NCI-H128 (cell line): ENCODE results near the gene CABLES1.

ENCODE experiments used
- DNase-seq: peaks from one replicate; lab custom pipeline; 2025; ENCODE audit not compliant: unreplicated experiment; lab: John Stamatoyannopoulos, UW

CABLES1 gene

DNA sequence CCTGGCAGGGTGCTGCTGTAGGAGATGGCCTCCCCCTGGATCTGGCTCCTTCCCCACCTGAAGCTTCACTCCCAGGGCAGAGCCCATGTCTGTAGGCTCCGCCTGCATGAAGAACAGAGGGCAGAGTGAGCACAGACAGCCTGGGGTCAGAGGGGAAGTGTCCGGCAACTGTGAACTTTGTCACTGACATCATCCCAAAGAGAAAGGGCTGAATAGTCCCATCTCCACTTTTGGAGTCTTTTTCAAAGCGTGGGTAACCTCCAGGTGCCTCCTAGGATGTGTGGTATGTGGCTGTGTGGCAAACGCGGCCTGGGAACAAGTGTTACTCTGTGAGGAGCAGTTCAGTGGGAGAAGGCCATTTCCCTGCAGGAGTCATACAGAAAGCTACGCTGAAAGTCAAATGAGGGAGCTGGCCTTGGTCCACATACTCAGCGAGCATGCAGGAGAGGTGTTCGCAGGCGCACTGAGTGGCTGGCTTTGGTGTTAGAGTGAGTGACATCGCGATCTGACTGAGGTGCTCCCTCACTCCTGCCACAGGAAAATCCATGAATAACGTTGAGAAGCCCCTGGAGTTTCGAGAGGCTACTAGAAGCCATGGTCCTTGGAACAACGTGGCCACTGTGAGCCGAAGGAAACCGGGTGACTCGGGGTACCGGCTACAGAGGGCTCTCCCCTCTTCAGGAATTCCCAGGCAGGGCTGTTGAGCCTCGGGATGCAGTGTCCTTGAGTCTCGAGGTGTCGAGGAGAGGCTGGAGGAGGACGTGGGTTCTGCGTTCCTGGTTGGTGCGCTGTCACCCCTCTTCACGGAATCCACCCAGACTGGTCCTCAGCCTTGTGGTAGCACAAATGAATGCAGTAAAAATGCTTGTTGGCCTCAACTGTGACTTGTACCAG is 54.7 kb downstream of the CABLES1 start:
- DNase-seq, result no peak

DNA sequence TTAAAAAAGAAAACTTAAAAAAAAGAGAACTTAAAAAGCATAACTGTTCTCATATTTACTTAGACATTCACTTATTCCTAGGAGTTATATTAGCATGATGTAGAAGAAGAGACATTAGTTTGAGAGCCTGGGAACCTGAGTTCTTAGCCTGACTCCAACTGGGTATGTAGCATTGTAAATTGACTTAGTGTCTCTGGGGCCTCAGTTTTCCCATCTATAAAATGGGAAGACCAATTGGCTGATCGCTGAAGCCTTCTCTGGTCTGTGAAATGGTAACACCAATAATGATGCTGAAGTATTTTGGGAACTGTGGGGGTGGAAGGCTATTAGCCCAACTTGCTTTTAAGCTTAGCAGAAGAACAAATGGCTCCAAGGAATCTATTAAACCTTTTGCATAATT is 55.9 kb downstream of the CABLES1 start:
- no peak for DNase-seq

DNA sequence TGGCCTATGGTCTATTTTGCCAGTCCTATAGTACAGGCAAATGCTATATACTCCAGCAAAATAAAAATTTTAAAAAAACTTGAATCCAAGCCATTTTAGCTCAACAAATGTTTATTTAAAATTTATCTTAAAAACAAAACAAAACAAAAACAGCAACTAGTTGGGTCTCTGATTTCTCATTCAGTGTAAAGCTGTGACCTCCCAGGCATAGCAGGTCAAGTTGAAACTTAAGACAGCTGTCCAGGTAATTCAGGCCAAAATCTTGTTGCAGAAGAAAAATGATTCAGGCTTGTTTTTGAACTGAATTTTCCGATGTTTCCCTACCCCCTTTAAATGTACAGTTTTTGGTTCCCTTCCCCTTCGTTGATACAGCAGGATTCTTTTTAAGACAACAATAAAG is 58.5 kb downstream of the CABLES1 start:
- DNase-seq, result no peak

DNA sequence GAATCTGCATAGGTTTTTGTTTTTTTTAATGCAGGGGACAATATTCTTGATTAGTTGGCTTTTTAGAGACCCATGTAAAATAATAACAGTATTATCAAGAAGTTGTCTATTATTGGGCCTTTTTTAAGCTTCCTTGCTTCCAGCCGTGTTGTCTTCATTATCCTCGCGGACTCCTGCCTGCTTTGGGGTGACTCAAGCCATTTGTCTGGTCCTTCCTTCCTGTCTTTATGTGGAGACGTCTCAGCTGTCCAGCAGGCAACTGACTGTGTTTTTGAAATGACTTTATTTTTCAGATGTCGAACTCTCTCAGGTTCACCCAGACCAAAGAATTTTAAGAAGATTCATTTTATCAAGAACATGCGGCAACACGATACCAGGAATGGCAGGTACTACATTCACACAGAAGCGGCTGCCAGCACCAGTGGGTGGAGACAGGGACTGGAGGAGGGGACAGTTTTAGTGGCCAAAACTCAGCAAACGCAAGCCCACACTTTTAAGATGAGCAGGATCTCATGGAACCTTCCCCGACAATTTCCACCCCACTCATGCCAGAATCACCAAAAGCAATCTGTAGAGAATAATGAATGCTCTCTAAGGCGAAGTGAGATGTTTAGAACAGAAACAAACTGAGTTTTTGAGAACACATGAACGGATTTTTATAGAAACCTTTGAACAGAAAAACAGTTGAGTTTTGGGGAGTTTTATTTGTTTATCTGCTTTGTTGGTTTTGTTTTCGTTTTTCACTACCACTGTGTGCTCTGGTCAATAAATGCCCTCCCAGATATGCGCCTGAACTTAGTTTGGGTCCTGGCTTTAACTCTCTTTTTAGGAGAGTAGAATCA is 59.1 kb downstream of the CABLES1 start:
- DNase-seq, result no peak

DNA sequence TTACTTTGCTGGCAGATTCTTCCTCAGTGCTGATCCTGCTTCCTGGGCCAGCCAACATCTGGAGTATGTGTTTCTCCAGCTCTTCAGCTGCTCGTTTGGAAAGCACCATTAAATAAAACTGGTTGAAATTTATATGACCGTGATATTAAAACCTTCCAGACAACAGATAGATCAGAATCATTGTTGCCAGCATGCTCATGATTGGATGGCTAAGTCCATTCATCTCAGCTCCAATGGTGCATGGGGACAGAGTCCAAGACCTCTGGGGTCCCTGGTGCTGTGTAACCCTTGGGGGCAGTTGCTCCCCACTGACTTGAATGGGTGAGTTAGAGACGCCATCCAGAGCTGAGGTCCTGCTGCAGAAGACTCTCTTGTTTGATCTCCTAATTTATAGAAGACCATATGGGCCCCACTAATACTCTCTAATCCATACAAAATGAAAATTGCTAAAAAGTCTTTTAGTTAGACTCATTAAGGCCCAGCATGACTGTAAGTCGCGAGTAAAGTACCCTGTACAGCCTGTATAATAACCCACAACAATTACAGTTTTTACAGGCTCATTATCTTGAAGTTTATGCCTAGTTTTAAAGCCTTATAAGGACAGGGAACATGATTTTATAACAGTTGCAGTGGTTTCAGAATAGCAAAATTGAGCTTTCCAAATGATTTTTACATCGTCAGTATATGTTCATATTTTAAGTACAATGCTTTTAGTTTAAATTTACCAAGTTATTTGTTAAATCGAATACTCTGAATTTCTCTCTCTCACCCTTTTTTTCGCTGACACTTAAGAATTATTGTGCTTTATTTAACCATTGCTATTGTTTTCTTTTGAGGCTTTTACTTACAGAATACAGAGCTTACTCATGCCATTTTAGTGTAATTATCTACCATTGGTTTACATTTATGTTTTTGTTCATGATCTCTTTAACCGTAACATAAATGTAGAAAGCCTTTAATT is 60.0 kb downstream of the CABLES1 start:
- no peak for DNase-seq

DNA sequence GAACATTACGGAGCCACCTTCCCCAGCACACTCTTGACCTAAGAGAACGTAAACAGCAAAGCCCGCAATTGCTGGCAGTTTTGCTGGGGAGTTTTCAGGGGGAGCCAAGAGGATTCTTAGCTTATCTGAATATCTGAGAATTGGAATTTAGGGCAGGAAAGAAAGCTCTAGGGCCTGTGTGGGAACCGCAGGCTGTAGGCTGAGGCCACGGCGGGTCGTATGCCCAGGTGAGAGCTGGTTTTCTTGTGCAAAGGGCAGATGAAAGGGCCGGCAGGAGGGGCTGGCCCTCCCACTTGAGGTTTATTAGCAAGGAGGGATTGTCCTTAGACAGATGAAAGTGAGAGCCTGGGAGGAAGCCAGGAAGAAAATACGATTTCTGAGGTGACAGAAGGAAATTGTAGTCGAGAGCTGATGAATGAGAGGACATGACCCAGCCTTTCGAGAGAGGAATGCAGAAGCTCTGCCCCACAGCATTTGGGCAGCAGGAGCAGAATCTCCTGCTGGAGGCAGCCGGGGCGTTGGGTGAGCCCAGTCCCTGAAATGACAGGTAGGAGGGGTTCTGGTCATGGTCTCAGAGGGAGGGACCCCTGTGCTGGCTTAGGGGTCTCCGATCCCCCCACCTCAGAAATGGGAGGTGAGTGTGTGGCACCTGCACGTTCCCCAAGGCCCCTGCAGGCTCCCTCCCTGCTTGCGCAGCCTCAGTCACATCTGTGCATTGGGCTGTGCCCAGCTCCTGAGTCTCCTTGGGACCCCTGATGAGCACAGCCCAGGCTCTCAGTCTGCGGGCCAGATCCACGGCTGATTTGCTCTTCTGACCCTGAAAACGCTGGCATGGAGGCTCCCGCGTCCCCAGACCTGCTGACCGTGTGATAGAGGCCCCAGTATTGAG is 61.1 kb downstream of the CABLES1 start:
- DNase-seq, result no peak

DNA sequence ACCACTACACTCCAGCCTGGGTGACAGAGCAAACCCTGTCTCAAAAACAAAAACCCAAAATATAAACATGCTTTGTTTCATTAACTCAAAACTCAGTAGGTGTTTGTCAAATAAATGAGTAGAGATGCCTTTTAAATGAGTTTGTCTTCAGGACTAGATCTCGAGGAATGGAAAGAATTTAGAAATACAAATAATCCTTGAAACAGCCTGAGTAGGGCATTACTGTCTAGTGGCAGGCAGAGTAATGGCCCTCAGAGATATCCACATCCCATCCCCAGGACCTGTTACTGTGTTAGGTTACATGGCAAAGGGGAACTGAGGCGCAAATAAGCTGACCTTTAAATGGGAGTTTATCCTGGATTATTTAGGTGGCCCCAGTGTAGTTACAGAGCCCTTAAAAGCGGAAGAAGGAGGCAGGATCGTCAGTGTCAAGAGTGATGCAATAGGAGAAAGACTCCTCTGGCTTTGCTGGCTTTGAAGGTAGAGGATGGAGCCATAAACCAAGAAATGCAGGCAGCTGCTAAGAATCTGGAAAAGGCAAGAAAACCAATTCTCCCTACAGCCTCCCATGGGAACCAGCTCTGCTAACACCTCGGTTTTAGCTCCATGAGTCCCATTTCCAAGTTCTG is 63.0 kb downstream of the CABLES1 start:
- DNase-seq, result no peak

DNA sequence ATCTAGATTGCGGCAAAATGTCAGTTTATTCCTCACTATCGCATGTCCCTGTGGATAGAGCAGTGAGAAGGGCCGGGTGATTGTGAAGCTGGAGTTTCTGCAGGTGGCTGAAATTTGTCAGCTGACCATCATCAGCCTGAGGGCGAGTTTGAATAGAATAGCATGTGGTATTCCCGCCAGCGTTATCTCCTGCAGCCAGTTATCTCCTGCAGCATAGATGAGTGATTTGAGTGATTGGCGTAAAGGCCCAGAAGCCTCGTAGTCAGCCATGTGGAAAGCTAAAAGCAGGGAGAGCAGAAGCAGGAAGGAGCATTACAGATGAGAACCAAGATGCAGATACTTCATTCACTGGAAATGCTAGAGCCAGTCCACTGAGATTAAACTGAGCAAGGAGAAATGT is 65.5 kb downstream of the CABLES1 start:
- DNase-seq, result no peak

DNA sequence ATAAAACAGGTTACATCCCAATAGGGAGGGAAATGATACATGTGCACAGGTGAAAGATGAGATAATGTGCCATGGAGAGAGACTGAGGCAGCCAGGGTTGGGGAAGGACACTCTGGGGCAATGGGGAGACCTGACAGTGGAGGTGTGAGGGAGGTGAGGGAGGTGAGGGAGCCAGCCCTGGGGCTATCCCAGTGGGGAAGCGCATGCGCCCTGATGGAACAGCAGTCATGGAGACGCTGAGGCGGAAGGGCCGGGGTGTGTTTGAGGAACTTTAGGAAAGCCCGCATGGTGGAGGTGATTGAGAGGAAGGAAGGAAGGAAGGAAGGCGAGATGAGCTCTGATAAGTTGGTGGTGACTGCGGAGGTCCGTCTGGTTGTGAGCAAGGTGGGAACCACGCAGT is 66.5 kb downstream of the CABLES1 start:
- DNase-seq, result no peak

DNA sequence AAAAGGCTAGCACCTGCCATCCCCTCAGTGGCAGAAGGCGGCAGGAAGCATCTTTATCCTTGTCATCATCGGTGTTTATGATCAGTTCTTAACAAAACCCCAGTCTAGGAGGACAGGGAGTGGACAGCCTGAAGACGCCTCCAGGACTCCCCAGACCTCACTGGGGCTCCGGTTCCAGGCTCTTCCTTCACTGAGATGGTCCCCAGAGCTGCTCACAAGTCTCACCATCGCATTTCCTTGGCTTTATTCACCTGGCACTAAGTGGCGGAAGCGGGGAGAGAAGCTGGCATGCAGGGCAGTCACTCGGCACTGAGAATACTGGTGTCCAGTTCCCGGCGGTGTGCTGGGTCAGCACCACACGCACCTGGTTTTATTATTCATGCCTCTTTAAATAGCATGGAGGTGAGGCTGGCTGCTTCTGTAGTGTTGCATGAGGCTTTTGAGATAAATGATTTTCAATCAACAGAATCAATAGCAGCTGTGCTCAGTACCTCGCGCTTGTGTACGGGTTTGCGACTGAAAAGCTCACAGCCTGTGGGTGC is 68.7 kb downstream of the CABLES1 start:
- no peak for DNase-seq

DNA sequence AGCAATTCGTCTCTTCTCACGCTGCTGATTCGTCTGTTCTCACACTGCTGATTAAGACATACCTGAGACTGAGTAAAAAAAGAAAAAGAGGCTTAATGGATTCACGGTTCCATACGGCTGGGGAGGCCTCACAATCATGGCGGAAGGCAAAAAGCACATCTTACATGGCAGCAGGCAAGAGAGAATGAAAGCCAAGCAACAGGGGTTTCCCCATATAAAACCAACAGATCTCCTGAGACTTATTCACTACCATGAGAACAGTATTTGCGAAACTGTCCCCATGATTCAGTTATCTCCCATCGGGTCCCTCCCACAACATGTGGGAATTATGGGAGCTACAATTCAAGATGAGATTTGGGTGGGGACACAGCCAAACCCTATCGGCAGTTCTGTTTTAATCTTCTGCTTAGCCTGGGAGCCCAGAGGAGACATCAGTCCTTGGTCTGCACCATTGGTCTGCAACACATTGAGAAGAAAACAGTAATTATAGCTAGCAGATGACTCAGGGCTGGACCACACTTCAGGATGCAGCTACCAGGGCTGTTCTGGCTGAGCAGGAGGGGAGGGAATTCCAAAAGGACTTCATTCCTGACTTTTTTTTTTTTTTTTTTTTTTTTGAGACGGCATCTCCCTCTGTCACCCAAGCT is 69.4 kb downstream of the CABLES1 start:
- DNase-seq, result no peak

DNA sequence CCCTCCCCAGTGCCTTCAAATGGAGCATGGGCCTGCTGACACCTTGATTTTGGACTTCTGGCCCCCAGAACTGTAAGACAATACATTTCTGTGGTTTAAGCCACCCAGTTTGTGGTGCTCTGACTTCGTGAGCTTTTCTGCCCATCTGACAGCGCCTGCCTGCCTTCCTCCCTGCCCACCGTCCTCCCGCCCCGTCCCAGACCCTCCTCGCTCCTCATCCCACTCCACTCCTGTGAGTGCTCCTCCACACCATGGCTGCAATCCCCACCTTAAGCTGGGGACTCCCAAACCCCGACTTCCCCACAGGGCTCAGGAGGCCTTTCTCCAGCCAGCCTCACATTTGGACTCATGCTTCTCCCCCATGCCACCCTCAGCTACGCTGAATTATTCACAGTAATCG is 70.7 kb downstream of the CABLES1 start:
- DNase-seq, result no peak

DNA sequence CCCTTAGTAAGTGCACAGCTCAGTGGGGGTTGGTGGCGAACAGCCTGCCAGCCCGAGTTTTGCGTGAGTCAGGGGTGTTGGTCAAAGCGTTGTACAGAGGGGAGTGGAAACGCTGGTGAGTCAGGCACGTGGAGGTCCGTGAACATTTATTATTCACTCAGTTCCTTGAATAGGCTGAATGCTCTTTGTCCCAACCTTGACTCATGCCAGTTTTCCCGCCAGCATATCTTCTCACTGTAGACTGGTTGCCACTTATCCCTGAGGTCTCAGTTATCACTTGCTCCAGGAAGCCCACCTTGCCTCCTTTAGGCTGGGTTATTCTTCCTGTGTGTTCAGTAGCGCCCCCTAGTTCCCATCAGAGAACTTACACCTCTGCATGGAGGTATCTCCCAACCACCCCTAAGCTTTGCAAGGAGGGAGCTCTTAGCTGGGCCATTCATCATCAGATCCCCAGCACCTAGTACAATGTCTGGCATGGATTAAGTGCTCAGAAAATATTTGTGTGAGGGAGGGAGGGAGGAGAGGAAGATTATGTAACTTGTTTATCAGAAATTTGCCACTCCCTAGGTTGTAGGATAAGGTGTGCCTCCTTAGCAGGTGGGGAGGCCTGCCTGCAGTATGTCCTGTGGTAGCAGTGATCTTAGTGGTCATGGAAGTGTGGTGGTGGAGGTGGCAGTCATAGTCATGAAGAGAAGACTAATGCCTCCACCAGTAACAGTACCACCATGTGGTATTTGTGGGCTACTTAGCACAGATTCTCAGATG is 72.1 kb downstream of the CABLES1 start:
- no peak for DNase-seq

DNA sequence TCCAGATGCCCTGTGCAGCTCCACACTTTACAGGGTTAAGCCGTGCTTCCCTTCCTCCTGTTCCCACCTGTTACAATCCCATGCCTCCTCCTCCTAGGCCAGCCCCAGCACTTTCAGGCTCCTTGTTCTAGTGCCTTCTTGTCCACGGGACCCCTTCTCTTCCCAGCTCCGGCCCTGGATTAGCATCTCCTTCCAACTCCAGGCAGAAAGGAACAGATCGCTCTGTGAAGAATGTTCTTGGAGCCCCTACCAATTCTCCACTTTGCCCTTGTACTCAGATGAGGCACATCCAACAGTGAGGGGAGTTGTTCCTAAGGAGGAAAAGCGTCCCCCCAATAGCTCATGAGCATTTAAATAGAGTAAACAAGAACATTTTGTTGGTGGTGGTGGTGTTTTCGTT is 72.7 kb downstream of the CABLES1 start:
- DNase-seq, result no peak

DNA sequence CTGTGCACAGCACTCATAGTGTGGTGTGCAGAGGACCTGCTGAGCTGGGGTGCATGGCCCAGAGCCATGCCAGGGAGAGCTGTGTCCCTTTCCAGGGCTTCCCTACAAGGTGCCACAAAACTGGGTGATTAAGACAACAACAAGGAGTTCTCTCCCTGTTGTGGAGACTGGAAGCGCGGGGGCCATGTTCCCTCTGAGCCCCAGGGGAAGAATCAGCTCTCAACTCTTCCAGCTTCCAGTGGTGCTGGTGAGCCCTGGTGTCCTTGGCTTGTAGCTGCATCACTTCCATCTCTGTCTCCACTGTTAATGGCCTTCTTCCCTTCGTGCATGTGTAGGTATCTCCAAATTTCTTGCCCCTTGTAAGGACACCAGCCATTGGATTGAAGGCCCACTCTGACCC is 73.3 kb downstream of the CABLES1 start:
- DNase-seq, result no peak

DNA sequence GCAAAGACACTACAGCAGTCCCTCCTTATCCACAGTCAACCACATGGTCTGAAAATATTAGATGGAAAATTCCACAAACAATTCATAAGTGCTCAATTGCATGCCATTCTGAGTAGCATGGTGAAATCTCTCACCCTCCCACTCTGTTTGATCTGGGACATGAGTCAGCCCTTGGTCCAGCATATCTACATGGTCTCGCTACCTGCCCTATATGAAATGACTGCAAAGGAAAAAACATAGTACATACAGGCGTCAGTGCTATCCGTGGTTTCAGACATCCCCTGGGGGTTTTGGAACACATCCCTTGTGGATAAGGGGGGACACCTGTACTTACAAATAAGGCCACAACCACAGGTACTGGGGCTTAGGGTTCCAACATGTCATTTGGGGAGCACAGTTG is 73.7 kb downstream of the CABLES1 start:
- DNase-seq, result no peak

DNA sequence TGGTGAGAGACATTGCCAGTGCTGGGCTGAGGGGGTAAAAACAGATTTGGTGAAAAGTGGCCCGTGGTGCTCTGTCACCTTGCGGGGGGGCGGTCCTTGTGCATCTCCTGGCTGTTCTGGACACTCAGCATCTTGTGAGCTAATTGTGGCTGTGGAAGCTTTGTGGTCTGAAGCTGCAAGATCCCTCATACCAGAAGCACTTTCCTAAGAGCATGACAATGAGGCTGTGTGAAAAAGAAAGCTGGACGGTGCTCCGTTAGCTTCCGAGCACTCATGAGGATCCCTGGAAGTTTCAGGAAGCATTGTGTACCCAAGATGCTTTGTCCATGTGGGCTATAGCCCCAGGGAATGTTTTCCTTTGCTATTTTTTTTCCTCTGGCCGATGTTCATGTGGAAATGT is 74.5 kb downstream of the CABLES1 start:
- DNase-seq, result no peak

DNA sequence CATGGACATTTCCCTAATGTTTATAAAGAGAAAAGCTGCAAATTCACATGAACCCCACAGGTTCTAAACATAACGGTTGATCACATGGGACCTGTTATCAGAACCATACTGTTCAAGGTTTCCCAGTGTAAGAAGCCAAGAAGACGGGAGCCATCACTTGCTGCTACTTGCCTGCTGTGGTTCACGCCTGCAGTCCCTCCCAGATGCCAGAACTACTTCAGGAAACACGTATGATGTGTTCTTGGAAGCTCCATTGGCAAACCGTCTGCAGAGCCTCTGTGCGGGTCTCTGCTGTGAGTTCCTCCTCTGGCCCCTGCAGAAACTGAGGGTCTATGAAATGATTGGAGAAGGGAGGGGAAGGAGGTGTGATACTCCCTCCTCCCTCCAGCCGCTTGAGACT is 75.2 kb downstream of the CABLES1 start:
- DNase-seq, result no peak
